Calu3 (cell line): Measurements from ENCODE around the gene CLDN19. TPM values are rescaled to one million over a fixed set of nuclear protein-coding genes. Genes with fewer than 3 reads are reported as not detected.
A peak's percentile ranks its signal among the peaks of the same experiment; 100 is the strongest.
"Not testable (repeated sequence)": the region's sequence is repeated elsewhere in the genome, so short reads cannot be mapped to it uniquely, and the experiment has no call there.

ENCODE experiments used
- BruUV-seq: library from RNA; stranded (reverse); fragments of 400-500 nt; replicated peaks from 2 replicates; lab custom pipeline; 2021; lab: Mats Ljungman, UMichigan
- CTCF ChIA-PET: fragments of 300-600 bp; sonication (Branson Sonifier 250); formaldehyde crosslinking; loops from one replicate; lab custom pipeline; 2022; ENCODE audit warnings: antibody characterized with exemption; lab: Charles Lee
- DNase-seq: peaks from one replicate; pipeline ENCODE4 v3.0.0; 2022
- H3K27ac Mint-ChIP-seq: one replicate; pipeline ENCODE4 v1.8.0; 2022; ENCODE audit warnings: mixed read lengths; ENCODE audit not compliant: unreplicated experiment
- H3K27me3 Mint-ChIP-seq: one replicate; pipeline ENCODE4 v1.8.0; 2022; ENCODE audit warnings: mixed read lengths; ENCODE audit not compliant: unreplicated experiment
- H3K36me3 Mint-ChIP-seq: one replicate; pipeline ENCODE4 v1.8.0; 2022; ENCODE audit warnings: mild to moderate bottlenecking, moderate library complexity, mixed read lengths; ENCODE audit not compliant: insufficient read depth, unreplicated experiment
- H3K4me1 Mint-ChIP-seq: one replicate; pipeline ENCODE4 v1.8.0; 2022; ENCODE audit warnings: mild to moderate bottlenecking, low read depth, mixed read lengths; ENCODE audit not compliant: unreplicated experiment
- H3K4me3 Mint-ChIP-seq: one replicate; pipeline ENCODE4 v1.8.0; 2022; ENCODE audit warnings: mild to moderate bottlenecking, low read depth, moderate library complexity, mixed read lengths; ENCODE audit not compliant: unreplicated experiment
- H3K9me3 Mint-ChIP-seq: one replicate; pipeline ENCODE4 v1.8.0; 2022; ENCODE audit warnings: low read depth, mixed read lengths; ENCODE audit not compliant: unreplicated experiment
- CTCF ChIP-seq: fragments of 200-600 bp; IDR thresholded peaks from one replicate; pipeline ENCODE4 v1.8.0; 2022; ENCODE audit warnings: antibody characterized with exemption; ENCODE audit not compliant: unreplicated experiment
- intact Hi-C: fragments of 100-400 bp; cut with micrococcal nuclease; formaldehyde crosslinking; loops from one replicate; pipeline ENCODE4 v1.10.0; 2022; ENCODE audit not compliant: unreplicated experiment
- total RNA-seq: library from RNA; stranded (reverse); gene quantifications from 2 replicates; pipeline ENCODE4 v1.2.3, GENCODE V29; 2022

Gene CLDN19
- total RNA-seq, 1 experiment from 2014 or later: not detected

GRCh38 chr1:42713293-42713692 lies 26.7 kb downstream of the CLDN19 start:
- TF ChIP-seq CTCF: no peak
- CTCF ChIA-PET: no interaction called here
- Mint-ChIP-seq H3K9me3 (no peaks in the 10 kb centered on the region), H3K27ac (no peak overlapping the region), H3K4me3 (no peak overlapping the region), H3K27me3 (no peaks in the 10 kb centered on the region), H3K4me1 (peaks cover 19% of the 10 kb centered on the region), H3K36me3 (peaks cover 63% of the 10 kb centered on the region)
- DNase-seq: no peak
- intact Hi-C loops: no loop called here
- no TSS peak for BruUV-seq

- CTCF ChIA-PET, DNase-seq, H3K27me3 Mint-ChIP-seq, H3K27ac Mint-ChIP-seq, H3K4me3 Mint-ChIP-seq, H3K9me3 Mint-ChIP-seq, BruUV-seq, intact Hi-C loops: not testable (repeated sequence)
- Mint-ChIP-seq H3K4me1 (peaks cover 19% of the 10 kb centered on the region), H3K36me3 (peaks cover 64% of the 10 kb centered on the region)
Measured at GRCh38 chr1:42712808-42713207, 27.2 kb downstream of the CLDN19 start.

- BruUV-seq: no TSS peak
- Mint-ChIP-seq H3K9me3 (no peaks in the 10 kb centered on the region), H3K27ac (peak overlapping the region; percentile 84), H3K27me3 (no peaks in the 10 kb centered on the region), H3K4me3 (no peak overlapping the region), H3K36me3 (peaks cover 90% of the 10 kb centered on the region), H3K4me1 (peaks cover 11% of the 10 kb centered on the region)
- CTCF ChIA-PET: no interaction called here
- DNase-seq: no peak
- intact Hi-C loops: no loop called here
- TF ChIP-seq CTCF: no peak
Measured at GRCh38 chr1:42703888-42704464, 36.1 kb downstream of the CLDN19 start.

- no TSS peak for BruUV-seq
- Mint-ChIP-seq H3K9me3 (no peaks in the 10 kb centered on the region), H3K4me1 (peaks cover 22% of the 10 kb centered on the region), H3K27ac (peak overlapping the region; percentile 37), H3K4me3 (no peak overlapping the region), H3K27me3 (no peaks in the 10 kb centered on the region), H3K36me3 (peaks cover 97% of the 10 kb centered on the region)
- TF ChIP-seq CTCF: no peak
- intact Hi-C loops: no loop called here
- CTCF ChIA-PET: no interaction called here
- no peak for DNase-seq
Measured at GRCh38 chr1:42700006-42700405, 40.0 kb downstream of the CLDN19 start.

- Mint-ChIP-seq H3K4me3 (no peak overlapping the region), H3K27me3 (no peaks in the 10 kb centered on the region), H3K9me3 (no peaks in the 10 kb centered on the region), H3K4me1 (peaks cover 31% of the 10 kb centered on the region), H3K36me3 (peaks cover 93% of the 10 kb centered on the region), H3K27ac (peak overlapping the region; percentile 37)
- no peak for DNase-seq
- CTCF ChIA-PET: no interaction called here
- intact Hi-C loops: no loop called here
- TF ChIP-seq CTCF: no peak
- BruUV-seq: no TSS peak
Measured at GRCh38 chr1:42698081-42698813, 41.8 kb downstream of the CLDN19 start.
